NOMO-1 treated with DMSO at 0.1 percent for 48 hours (cell line): Measurements from ENCODE around the gene ALDH1A3.

Experiments
- DNase-seq: peaks from one replicate; lab custom pipeline; 2025; ENCODE audit not compliant: unreplicated experiment; lab: John Stamatoyannopoulos, UW

Gene ALDH1A3

DNA sequence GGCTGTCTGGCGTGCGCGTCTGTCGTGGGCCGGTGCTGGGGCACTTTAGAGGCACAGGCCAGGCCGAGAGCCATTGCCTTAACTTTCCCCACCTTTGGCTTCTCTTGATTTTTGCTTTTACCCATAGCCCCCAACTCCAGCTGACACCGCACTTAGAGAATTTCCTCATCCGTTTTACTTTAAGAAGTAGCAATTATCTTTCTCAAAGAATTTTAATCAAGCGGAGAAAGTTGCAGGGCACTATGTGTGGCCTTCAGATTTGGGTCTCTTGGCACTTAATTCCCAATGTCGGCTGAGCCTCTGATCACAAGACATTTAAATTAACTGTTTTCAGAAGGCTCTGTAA is 1.2 kb downstream of the ALDH1A3 start:
- DNase-seq, result no peak

DNA sequence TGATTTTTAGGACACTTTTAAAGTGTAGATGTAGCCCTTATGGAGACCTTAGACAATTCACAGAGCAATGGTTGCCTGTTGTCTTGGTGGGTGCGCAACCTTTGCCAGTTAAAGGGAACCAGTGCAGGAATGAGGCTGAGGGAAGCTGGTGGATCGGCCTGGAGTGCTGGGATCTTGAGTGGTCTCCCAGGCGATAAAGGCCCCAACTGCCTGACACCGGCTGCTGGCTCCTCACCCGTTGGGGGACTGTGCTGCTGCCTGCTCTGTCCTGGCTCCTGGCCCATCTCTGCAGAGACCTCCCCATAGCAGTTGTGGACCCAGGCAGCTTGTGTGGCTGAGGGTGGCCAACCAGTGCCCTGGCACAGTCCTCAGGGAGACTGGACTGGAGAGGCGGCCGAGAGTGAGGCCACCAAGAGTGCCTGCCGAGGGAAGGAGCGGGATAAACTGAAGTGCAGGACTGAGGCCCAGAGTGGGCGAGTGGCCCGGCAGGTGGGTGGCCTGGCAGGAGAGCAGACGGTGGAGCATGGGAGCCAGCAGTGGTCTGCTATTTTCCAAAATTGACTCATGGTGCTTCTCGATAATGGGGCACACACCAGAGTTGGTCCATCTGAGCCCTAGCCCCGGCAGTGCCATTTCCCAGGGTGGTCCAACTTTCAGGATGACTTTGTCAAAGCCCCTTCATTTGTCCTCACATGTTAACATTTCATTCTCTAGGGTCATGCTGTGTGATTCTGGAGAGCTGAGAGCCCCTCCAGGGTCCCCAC is 2.1 kb downstream of the ALDH1A3 start:
- no peak for DNase-seq

DNA sequence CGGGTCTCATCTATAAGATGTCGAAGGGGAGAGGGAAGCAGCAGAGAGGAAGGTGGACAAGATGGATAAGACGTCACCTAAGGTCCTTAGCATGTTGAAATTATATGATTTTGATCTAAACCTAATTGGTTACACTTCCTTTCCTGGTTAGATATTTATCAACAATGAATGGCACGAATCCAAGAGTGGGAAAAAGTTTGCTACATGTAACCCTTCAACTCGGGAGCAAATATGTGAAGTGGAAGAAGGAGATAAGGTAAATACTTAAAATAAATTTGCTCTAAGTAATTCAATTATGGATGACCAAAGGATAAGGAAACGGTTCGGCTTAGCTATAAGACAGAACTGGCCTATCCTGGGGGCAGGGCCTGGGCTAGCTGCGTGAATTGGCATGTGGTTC is 5.5 kb downstream of the ALDH1A3 start:
- no peak for DNase-seq

DNA sequence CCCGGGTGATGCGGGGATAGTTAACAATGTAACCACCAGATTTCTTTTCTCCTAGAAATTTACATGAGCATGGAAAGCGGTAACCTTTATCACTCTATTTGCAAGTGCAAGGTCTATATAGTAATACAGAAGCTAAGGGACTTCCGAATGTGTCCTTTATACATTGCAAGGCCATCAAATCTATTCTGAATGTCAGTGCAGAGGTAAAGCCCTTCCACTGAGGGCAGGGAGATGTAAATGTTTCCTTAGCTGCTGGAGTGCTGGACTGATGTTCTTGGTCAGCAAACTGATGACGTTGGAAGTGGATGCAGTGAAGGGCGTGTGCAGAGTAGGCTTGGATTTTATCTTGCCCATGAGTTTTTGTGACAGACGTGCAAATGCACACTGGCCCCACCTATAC is 6.2 kb downstream of the ALDH1A3 start:
- DNase-seq, result no peak

DNA sequence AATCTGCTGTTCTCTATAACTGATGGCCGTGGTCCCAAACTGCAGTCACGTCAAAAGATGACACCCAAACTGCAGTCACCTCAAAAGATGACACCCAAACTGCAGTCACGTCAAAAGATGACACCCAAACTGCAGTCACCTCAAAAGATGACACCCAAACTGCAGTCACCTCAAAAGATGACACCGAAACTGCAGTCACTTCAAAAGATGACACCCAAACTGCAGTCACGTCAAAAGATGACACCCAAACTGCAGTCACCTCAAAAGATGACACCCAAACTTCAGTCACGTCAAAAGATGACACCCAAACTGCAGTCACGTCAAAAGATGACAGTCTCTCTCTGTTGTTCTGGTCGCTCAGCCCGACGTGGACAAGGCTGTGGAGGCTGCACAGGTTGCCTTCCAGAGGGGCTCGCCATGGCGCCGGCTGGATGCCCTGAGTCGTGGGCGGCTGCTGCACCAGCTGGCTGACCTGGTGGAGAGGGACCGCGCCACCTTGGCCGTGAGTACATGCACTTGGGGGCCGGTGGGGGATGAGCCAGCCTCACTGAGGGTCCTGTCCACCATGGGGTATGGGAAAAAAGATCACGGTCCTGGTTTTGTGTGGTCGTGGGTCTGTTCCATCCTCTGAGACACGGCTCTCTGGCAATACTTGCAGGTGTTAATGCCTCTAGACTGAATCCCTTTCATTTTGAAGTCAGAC is 7.7 kb downstream of the ALDH1A3 start:
- DNase-seq, result no peak

DNA sequence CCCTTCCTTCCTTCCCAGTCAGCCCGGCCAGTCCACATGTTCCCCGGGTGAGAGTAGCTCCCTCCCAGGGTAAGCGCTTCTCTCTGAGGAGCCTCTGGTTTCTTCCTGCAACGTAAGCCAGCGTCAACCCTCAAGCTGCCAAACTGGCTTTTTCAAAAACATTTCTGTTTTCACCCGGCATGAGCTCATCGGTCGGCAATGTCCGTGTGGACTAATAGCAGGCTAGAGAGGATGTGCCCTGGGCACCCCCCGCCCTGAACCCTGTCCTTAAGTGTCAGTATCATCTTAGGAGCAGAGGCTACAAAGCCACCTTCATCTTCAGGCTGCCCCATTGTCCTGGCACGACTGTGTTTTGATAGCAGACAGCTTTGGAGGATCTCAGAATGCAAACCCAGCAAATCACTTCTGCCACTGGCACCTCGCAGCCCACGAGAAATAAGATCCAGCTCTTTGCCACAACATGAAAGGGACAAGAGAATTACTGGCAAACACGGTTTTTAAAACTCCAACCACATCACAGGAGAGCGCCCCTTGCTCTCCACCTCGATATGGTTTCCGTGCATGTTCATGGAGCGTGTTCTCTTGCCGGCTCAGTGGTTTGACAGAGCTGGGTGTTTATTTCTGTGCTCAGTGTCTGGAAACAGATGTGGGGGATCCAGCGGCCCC is 9.9 kb downstream of the ALDH1A3 start:
- DNase-seq, result no peak

DNA sequence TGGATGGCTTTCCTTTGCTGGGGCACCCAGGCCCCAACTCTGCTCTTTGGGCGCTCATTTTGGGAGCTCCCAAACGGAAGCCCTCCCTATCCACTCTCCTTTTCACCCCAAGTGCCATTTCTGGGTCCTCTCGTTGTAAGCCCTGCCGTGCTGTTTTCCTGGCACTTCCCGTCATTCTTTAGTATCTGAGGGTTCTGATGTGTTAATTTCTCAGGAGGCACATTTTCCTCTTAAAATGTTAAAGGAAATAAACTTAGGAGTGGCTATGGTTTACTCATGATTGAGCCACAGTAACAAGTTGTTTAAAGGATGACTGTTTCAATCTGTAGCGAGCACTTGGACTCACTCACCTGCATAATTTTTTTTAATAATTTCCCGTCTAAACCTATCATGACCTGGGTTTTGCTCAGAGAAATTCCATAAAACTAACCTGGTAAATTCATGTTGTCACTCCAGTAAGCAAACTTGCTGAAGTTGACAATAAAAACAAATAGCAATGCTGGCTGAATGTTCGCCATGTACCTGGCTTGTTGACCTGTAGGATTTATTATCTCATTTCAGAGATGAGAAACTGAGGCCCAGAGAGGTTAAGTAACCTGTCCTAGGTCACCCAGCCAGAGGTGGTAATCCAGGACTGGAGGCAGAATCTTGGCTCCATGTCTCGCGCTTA is 10.6 kb downstream of the ALDH1A3 start:
- DNase-seq, result no peak

- DNase-seq, result no peak
These were observed 11.2 kb downstream of the ALDH1A3 start for GRCh38 chr15:100890850-100891249.

GRCh38 chr15:100891307-100892012 is 11.8 kb downstream of the ALDH1A3 start:
- DNase-seq, result no peak

GRCh38 chr15:100892013-100892355 is 12.4 kb downstream of the ALDH1A3 start:
- no peak for DNase-seq

GRCh38 chr15:100893261-100893963 is 13.8 kb downstream of the ALDH1A3 start:
- DNase-seq, result no peak

DNA sequence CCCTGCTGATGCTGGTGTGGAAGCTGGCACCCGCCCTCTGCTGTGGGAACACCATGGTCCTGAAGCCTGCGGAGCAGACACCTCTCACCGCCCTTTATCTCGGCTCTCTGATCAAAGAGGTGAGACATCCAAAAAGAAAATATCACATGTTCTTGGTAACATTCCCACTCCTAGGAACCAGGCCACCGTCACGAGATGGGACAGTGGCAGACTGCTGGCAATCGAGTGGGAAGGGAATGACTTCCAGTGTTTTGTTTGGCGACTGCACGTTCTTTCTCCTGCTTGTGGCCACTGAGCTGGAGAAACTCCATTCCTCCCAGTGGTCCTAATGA is 14.3 kb downstream of the ALDH1A3 start:
- DNase-seq, result no peak

GRCh38 chr15:100895721-100896120 is 16.1 kb downstream of the ALDH1A3 start:
- no peak for DNase-seq

- DNase-seq, result no peak
These were observed 17.9 kb downstream of the ALDH1A3 start for GRCh38 chr15:100897221-100898151.

DNA sequence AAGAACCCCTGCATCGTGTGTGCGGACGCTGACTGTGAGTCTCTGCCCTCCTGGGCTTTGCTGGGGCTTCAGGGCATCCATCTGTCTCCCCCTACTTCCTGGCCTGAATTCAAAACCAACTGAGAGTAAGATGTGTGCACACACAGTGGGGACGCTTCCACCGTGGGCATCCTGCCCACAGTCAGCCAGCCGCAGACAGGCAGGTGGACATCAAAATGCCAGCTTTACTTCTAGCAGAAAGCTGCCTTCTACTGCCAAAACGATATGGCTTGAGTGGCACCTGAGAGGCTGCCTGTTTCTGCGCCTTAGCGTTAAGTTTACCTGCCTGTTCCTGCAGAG is 18.5 kb downstream of the ALDH1A3 start:
- no peak for DNase-seq

DNA sequence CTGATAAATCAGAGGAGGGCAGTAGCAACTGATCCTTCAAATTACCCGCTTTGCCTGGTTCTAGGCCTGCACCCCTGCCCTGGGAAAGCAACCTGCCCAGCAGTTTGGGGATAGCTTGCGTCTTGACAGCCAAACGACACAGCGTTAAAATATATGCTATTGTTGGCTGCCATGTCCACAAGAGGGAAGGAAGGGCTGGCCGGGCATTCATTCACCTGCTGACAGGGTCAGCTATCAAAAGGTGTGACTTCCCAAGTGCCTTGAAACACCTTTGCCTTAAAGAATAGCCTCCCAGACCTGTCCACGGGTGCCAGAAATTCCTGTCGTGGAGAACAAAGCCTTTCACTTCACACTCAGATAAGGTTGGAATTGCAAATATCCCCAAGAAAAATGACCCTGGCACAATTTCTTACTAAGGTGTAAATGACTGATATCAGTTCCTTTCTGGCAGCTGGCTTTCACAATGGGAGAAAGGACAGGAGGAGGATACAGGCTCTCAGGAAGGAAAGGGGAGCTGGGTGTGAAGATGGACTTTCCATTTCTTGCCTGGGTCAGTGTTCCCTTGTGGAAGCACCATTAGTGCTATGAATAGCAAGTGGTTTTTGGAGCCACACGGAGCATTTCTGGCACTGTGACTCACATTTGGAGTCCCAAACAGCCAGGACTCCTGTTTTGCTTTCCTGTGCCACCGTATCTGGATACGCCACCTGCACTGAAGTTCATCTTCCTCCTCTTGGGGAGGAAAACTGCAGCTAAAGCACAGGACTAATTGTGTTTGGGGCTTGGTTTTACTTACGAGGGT is 19.2 kb downstream of the ALDH1A3 start:
- DNase-seq, result no peak

DNA sequence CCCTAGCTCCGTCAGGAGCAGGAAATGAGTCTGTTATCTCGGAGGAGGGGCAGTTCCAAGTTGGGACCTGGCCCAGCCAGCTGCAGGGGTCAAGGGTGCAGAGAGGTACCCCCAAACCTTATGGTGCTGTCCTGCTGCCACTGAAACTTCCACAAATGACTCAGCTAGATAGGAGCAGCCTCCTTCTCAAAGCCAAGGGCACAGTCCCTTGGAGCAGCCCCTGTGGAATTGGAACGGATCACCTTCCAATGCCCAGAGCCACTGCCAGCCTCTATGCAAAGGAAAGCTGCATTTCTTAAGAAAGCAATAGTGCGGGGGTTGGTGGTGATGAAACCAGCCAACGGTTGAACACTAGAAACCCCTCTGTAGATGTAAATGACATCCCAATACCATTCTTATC is 20.0 kb downstream of the ALDH1A3 start:
- DNase-seq, result no peak

DNA sequence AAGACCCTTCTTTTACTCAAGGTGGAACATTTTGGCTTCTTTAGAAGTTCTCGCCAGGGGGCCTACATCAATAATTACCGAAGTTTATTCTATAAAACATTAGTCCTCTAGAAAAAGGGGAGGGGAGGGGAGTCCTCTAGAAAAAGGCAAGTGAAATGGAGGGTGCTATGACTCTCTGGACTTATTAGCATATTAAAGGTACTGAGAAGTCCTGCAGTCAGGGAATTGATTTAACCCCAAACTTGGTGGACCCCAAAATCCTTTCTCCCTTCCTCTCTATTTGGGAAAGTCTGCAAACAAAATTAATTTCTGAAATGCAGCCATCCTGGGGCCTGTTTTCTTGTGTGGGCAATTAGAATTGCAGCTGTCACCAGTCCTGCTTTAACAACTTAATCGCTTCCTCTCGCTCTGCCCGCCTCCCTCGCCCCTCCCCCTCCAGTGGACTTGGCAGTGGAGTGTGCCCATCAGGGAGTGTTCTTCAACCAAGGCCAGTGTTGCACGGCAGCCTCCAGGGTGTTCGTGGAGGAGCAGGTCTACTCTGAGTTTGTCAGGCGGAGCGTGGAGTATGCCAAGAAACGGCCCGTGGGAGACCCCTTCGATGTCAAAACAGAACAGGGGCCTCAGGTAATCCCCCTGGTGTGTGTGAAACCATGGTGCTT is 20.6 kb downstream of the ALDH1A3 start:
- peak; percentile 68 for DNase-seq
